ENCODE results near the gene SLC4A8. TPM values are rescaled to one million over a fixed set of nuclear protein-coding genes. Genes with fewer than 3 reads are reported as not detected.

The SLC4A8 gene
- total RNA-seq, 1 experiment from 2014 or later, result 4.2 TPM

GRCh38 chr12:51484119-51484518 lies 59.5 kb downstream of the SLC4A8 start:
- no peak overlapping the region for H3K9ac ChIP-seq (ENCODE audit: low read length)
- no peak for TF ChIP-seq EZH2phosphoT487 (IDR thresholded peaks at IDR 0.05; ENCODE audit: borderline replicate concordance, low read length)
- no peak for TF ChIP-seq EZH2 (IDR thresholded peaks at IDR 0.05; ENCODE audit: low read length, unreplicated experiment)
- TF ChIP-seq, protein P1, sequence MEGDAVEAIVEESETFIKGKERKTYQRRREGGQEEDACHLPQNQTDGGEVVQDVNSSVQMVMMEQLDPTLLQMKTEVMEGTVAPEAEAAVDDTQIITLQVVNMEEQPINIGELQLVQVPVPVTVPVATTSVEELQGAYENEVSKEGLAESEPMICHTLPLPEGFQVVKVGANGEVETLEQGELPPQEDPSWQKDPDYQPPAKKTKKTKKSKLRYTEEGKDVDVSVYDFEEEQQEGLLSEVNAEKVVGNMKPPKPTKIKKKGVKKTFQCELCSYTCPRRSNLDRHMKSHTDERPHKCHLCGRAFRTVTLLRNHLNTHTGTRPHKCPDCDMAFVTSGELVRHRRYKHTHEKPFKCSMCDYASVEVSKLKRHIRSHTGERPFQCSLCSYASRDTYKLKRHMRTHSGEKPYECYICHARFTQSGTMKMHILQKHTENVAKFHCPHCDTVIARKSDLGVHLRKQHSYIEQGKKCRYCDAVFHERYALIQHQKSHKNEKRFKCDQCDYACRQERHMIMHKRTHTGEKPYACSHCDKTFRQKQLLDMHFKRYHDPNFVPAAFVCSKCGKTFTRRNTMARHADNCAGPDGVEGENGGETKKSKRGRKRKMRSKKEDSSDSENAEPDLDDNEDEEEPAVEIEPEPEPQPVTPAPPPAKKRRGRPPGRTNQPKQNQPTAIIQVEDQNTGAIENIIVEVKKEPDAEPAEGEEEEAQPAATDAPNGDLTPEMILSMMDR (conservative IDR thresholded peaks at IDR 0.05; ENCODE audit: low read depth, low read length), result no peak
- DNase-seq, result no peak
- peaks cover 3% of the 10 kb centered on the region; the same call in 1 of the 2 replicates for H3K9me2 ChIP-seq (replicated peaks; ENCODE audit: low read length)
- H2AFZ ChIP-seq (ENCODE audit: low read length), result no peak overlapping the region
- H3K27ac ChIP-seq (ENCODE audit: low read length), result no peak overlapping the region
- no peaks in the 10 kb centered on the region for H3K36me3 ChIP-seq (ENCODE audit: low read depth, low read length)
- no peaks in the 10 kb centered on the region for H3K4me1 ChIP-seq (ENCODE audit: insufficient read depth, low read length)
- H3K79me2 ChIP-seq (ENCODE audit: low read length), result no peaks in the 10 kb centered on the region
- H4K20me1 ChIP-seq (ENCODE audit: low read length), result no peaks in the 10 kb centered on the region
- H3K9me3 ChIP-seq (ENCODE audit: low read length), result no peaks in the 10 kb centered on the region
- ATAC-seq, result no peak
- ChIA-PET POLR2A (ENCODE audit: unreplicated experiment) (no interaction called here), CTCF (no interaction called here)
- no TSS peak for BruUV-seq (replicated peaks)
- no peak overlapping the region for H3K4me2 ChIP-seq (ENCODE audit: low read length)
- H3K4me3 ChIP-seq (ENCODE audit: low read length), result no peak overlapping the region
- no peaks in the 10 kb centered on the region for H3K27me3 ChIP-seq (ENCODE audit: low read length)
- intact Hi-C loops (cut with micrococcal nuclease), result no loop called here
- no peaks in the 10 kb centered on the region for H3F3A ChIP-seq (ENCODE audit: low read length, unreplicated experiment)

DNA sequence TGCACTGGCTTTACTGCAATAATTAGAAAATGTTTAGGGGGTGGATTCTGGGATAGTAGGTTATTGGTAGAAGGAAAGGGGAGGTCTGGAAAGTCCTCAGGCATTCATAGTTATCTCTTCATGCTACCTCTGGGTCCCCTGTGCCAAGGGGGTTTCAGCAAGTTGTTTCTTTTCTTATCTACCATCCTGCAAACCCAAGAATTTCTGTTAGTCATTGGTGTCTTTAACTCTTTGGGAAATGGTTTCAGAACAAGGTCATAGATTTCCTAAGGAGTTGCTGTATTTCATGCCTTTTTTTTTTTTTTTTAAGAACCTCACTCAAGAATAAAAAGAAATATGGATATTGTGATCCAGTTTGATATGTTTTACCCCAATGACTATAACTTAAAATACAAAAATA lies 63.6 kb downstream of the SLC4A8 start:
- POLR2A ChIA-PET (ENCODE audit: unreplicated experiment), result no interaction called here
- DNase-seq (no peak), ATAC-seq (no peak)
- intact Hi-C loops (cut with micrococcal nuclease), result no loop called here
- no peak overlapping the region for H3K4me3 ChIP-seq (ENCODE audit: low read length)
- no TSS peak for BruUV-seq (replicated peaks)
- no peak overlapping the region for H3K4me2 ChIP-seq (ENCODE audit: low read length)
- CTCF ChIA-PET, result no interaction called here
- peaks cover 3% of the 10 kb centered on the region; the same call in 1 of the 2 replicates for H3K9me2 ChIP-seq (replicated peaks; ENCODE audit: low read length)
- H3K79me2 ChIP-seq (ENCODE audit: low read length), result no peaks in the 10 kb centered on the region
- no peak overlapping the region for H3K27ac ChIP-seq (ENCODE audit: low read length)
- no peak overlapping the region for H2AFZ ChIP-seq (ENCODE audit: low read length)
- H3K9ac ChIP-seq (ENCODE audit: low read length), result no peak overlapping the region
- no peaks in the 10 kb centered on the region for H3K4me1 ChIP-seq (ENCODE audit: insufficient read depth, low read length)
- no peaks in the 10 kb centered on the region for H3K27me3 ChIP-seq (ENCODE audit: low read length)
- no peaks in the 10 kb centered on the region for H3K36me3 ChIP-seq (ENCODE audit: low read depth, low read length)
- H3K9me3 ChIP-seq (ENCODE audit: low read length), result no peaks in the 10 kb centered on the region
- no peaks in the 10 kb centered on the region for H4K20me1 ChIP-seq (ENCODE audit: low read length)
- no peaks in the 10 kb centered on the region for H3F3A ChIP-seq (ENCODE audit: low read length, unreplicated experiment)
- TF ChIP-seq, protein P1 (conservative IDR thresholded peaks at IDR 0.05; ENCODE audit: low read depth, low read length), result no peak
- TF ChIP-seq EZH2 (IDR thresholded peaks at IDR 0.05; ENCODE audit: low read length, unreplicated experiment), result no peak
- no peak for TF ChIP-seq EZH2phosphoT487 (IDR thresholded peaks at IDR 0.05; ENCODE audit: borderline replicate concordance, low read length)

DNA sequence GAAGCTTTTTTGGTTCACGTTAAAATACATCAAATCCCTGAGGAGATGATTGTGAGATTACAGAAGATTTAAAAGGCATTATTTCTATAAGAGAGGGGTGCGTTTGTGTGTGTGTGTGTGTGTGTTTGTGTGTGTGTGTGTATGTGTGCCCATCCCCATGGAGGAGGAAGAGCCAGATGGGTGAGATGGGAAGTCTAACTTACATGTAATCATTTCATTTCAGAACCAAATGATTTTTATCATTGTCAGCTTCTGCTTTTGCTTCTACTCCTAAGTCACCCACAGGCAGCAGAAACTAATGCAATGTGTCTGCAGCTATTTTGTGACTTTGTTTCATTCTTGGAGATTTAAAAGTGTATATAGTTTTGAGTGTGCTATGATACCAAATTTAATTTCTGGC lies 68.7 kb downstream of the SLC4A8 start:
- H3F3A ChIP-seq (ENCODE audit: low read length, unreplicated experiment), result no peaks in the 10 kb centered on the region
- H3K4me2 ChIP-seq (ENCODE audit: low read length), result no peak overlapping the region
- H3K9me3 ChIP-seq (ENCODE audit: low read length), result no peaks in the 10 kb centered on the region
- no peaks in the 10 kb centered on the region for H3K9me2 ChIP-seq (replicated peaks; ENCODE audit: low read length)
- TF ChIP-seq EZH2phosphoT487 (IDR thresholded peaks at IDR 0.05; ENCODE audit: borderline replicate concordance, low read length), result no peak
- H3K36me3 ChIP-seq (ENCODE audit: low read depth, low read length), result no peaks in the 10 kb centered on the region
- no peaks in the 10 kb centered on the region for H3K4me1 ChIP-seq (ENCODE audit: insufficient read depth, low read length)
- no peaks in the 10 kb centered on the region for H3K79me2 ChIP-seq (ENCODE audit: low read length)
- no peak overlapping the region for H2AFZ ChIP-seq (ENCODE audit: low read length)
- no peak overlapping the region for H3K4me3 ChIP-seq (ENCODE audit: low read length)
- POLR2A ChIA-PET (ENCODE audit: unreplicated experiment), result no interaction called here
- intact Hi-C loops (cut with micrococcal nuclease), result no loop called here
- H3K27me3 ChIP-seq (ENCODE audit: low read length), result no peaks in the 10 kb centered on the region
- CTCF ChIA-PET, result no interaction called here
- no peak overlapping the region for H3K27ac ChIP-seq (ENCODE audit: low read length)
- H3K9ac ChIP-seq (ENCODE audit: low read length), result no peak overlapping the region
- H4K20me1 ChIP-seq (ENCODE audit: low read length), result no peaks in the 10 kb centered on the region
- DNase-seq (no peak), ATAC-seq (no peak)
- no TSS peak for BruUV-seq (replicated peaks)
